B cell (primary cell): ENCODE data around the gene GMCL1.

Source experiments
- EZH2 ChIP-seq: IDR thresholded peaks from 2 replicates; pipeline ENCODE4 v1.6.1; 2012; ENCODE audit warnings: borderline replicate concordance, low read depth, mild to moderate bottlenecking, moderate library complexity, low read length; ENCODE audit not compliant: insufficient read depth, poor library complexity, severe bottlenecking
- TF ChIP-seq, protein P1 (sequence below): fragments of 200-600 bp; IDR thresholded peaks from one replicate; pipeline ENCODE4 v1.8.0; 2022; ENCODE audit warnings: antibody characterized with exemption, mild to moderate bottlenecking

DNA sequence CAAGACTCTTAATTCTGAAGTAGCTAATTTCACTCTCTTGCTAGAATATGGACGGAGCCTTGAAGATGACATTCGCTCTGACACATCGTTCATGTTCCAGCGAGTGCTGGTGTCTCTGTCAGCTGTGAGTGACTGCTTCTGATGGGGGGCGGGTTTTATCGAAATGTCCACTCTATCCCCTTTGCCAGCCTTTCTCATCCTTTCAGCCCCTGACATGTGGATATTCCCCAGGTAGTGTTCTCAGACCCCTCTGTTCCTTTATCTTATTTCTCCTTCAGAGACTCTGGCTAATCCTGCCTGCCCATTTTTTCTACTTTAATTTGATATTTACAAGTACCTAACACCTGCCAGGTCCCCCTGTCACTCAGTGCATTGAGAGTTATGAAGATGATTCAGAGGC, 18.9 kb upstream of the GMCL1 start:
- TF ChIP-seq, protein P1, sequence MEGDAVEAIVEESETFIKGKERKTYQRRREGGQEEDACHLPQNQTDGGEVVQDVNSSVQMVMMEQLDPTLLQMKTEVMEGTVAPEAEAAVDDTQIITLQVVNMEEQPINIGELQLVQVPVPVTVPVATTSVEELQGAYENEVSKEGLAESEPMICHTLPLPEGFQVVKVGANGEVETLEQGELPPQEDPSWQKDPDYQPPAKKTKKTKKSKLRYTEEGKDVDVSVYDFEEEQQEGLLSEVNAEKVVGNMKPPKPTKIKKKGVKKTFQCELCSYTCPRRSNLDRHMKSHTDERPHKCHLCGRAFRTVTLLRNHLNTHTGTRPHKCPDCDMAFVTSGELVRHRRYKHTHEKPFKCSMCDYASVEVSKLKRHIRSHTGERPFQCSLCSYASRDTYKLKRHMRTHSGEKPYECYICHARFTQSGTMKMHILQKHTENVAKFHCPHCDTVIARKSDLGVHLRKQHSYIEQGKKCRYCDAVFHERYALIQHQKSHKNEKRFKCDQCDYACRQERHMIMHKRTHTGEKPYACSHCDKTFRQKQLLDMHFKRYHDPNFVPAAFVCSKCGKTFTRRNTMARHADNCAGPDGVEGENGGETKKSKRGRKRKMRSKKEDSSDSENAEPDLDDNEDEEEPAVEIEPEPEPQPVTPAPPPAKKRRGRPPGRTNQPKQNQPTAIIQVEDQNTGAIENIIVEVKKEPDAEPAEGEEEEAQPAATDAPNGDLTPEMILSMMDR, result no peak
- no peak for TF ChIP-seq EZH2
